ENCODE data around the gene PARP9.

PARP9 gene

GRCh38 chr3:122538956-122539490 lies 25.1 kb downstream of the PARP9 start:
- Histone ChIP-seq H3K4me3 (ENCODE audit: low read depth, low read length, poor library complexity, severe bottlenecking) (no peak overlapping the region), H3K9ac (ENCODE audit: low read length) (no peak overlapping the region), H4K20me1 (ENCODE audit: insufficient read depth, low read length) (no peaks in the 10 kb centered on the region), H2AFZ (ENCODE audit: low read length) (no peak overlapping the region), H3K79me2 (ENCODE audit: insufficient read depth, low read length) (no peaks in the 10 kb centered on the region), H3F3A (ENCODE audit: insufficient read depth, low read length) (no peaks in the 10 kb centered on the region), H3K27me3 (ENCODE audit: insufficient read depth, low read length) (no peaks in the 10 kb centered on the region), H3K4me2 (ENCODE audit: low read length) (no peak overlapping the region), H3K4me1 (ENCODE audit: insufficient read depth, low read length, severe bottlenecking) (no peaks in the 10 kb centered on the region), H3K27ac (ENCODE audit: low read depth, low read length, poor library complexity, severe bottlenecking) (no peak overlapping the region), H3K9me2 (ENCODE audit: low read depth, low read length) (no peaks in the 10 kb centered on the region), H3K36me3 (ENCODE audit: insufficient read depth, low read length) (no peaks in the 10 kb centered on the region), H3K9me3 (ENCODE audit: low read length) (no peaks in the 10 kb centered on the region)
- TF ChIP-seq CTCF (IDR thresholded peaks at IDR 0.05; ENCODE audit: low read length) (no peak), EZH2 (IDR thresholded peaks at IDR 0.05; ENCODE audit: borderline replicate concordance, low read length) (no peak)

- Histone ChIP-seq H3K4me1 (ENCODE audit: insufficient read depth, low read length, severe bottlenecking) (no peaks in the 10 kb centered on the region), H3K9me3 (ENCODE audit: low read length) (no peaks in the 10 kb centered on the region), H3K27me3 (ENCODE audit: insufficient read depth, low read length) (no peaks in the 10 kb centered on the region), H3K4me3 (ENCODE audit: low read depth, low read length, poor library complexity, severe bottlenecking) (no peak overlapping the region), H3K9me2 (ENCODE audit: low read depth, low read length) (no peaks in the 10 kb centered on the region), H3K36me3 (ENCODE audit: insufficient read depth, low read length) (no peaks in the 10 kb centered on the region), H3K79me2 (ENCODE audit: insufficient read depth, low read length) (no peaks in the 10 kb centered on the region), H4K20me1 (ENCODE audit: insufficient read depth, low read length) (no peaks in the 10 kb centered on the region), H3F3A (ENCODE audit: insufficient read depth, low read length) (no peaks in the 10 kb centered on the region), H3K27ac (ENCODE audit: low read depth, low read length, poor library complexity, severe bottlenecking) (no peak overlapping the region), H2AFZ (ENCODE audit: low read length) (no peak overlapping the region), H3K9ac (ENCODE audit: low read length) (no peak overlapping the region), H3K4me2 (ENCODE audit: low read length) (no peak overlapping the region)
- no peak for TF ChIP-seq EZH2 (IDR thresholded peaks at IDR 0.05; ENCODE audit: borderline replicate concordance, low read length)
- TF ChIP-seq CTCF (IDR thresholded peaks at IDR 0.05; ENCODE audit: low read length): no peak
Measured at GRCh38 chr3:122536632-122537001, 27.5 kb downstream of the PARP9 start.

DNA sequence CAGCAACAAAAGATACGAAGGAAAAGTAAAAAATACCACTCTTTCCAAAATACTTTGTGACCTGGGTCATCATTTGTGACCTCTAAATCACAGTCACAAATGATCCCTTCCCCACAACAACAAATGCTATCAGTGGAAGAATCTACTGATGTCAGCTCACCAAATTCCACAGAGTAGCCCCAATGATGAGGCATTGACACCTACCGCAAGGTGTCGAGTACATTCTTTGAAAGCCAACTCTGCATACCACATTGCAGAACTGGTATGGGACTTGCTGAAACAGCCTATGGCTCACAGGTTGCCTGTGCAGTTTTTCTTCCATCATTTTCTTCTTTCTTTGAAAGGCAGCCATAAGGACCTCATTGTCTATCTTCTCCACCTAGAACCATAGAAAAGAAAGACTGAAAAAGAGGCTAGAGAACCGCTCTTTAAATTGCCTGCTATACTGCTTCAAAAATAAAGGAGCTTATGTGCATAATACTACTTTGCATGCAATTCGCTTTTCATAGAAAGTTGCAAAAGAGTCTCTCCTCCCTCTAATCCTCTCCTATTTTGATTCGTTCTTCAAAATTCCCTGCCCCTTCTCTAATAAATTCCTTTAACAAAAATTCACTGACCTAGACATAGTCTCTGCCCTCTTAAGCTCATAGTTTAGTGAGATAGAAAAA lies 28.0 kb downstream of the PARP9 start:
- Histone ChIP-seq H3K4me1 (ENCODE audit: insufficient read depth, low read length, severe bottlenecking) (no peaks in the 10 kb centered on the region), H3K27ac (ENCODE audit: low read depth, low read length, poor library complexity, severe bottlenecking) (no peak overlapping the region), H4K20me1 (ENCODE audit: insufficient read depth, low read length) (no peaks in the 10 kb centered on the region), H3K79me2 (ENCODE audit: insufficient read depth, low read length) (no peaks in the 10 kb centered on the region), H2AFZ (ENCODE audit: low read length) (no peak overlapping the region), H3K9me2 (ENCODE audit: low read depth, low read length) (no peaks in the 10 kb centered on the region), H3K27me3 (ENCODE audit: insufficient read depth, low read length) (no peaks in the 10 kb centered on the region), H3F3A (ENCODE audit: insufficient read depth, low read length) (no peaks in the 10 kb centered on the region), H3K9ac (ENCODE audit: low read length) (no peak overlapping the region), H3K9me3 (ENCODE audit: low read length) (no peaks in the 10 kb centered on the region), H3K4me3 (ENCODE audit: low read depth, low read length, poor library complexity, severe bottlenecking) (no peak overlapping the region), H3K36me3 (ENCODE audit: insufficient read depth, low read length) (no peaks in the 10 kb centered on the region), H3K4me2 (ENCODE audit: low read length) (no peak overlapping the region)
- TF ChIP-seq EZH2 (IDR thresholded peaks at IDR 0.05; ENCODE audit: borderline replicate concordance, low read length) (no peak), CTCF (IDR thresholded peaks at IDR 0.05; ENCODE audit: low read length) (no peak)

Measured in OCI-LY1 (cell line).